IPS-20b (cell line): ENCODE measurements around the gene ESAM.

Experiments
- H3K27ac ChIP-seq: one replicate; pipeline ENCODE4 v1.5.1; 2013; ENCODE audit warnings: low read length
- H3K27me3 ChIP-seq: 2 replicates; pipeline ENCODE4 v1.6.1; 2013; ENCODE audit warnings: mild to moderate bottlenecking, low read length, inconsistent platforms; ENCODE audit not compliant: insufficient read depth
- H3K36me3 ChIP-seq: 2 replicates; pipeline ENCODE4 v1.6.1; 2013; ENCODE audit warnings: low read depth, mild to moderate bottlenecking, inconsistent platforms, low read length, moderate library complexity; ENCODE audit not compliant: insufficient read depth
- H3K4me1 ChIP-seq: 2 replicates; pipeline ENCODE4 v1.6.1; 2013; ENCODE audit warnings: mild to moderate bottlenecking, control low read depth, inconsistent platforms, low read length, moderate library complexity; ENCODE audit not compliant: insufficient read depth
- H3K4me3 ChIP-seq: 2 replicates; pipeline ENCODE4 v1.5.1; 2013; ENCODE audit warnings: mild to moderate bottlenecking, low read length, inconsistent platforms
- H3K9ac ChIP-seq: 2 replicates; pipeline ENCODE4 v1.6.1; 2013; ENCODE audit warnings: low read depth, mild to moderate bottlenecking, inconsistent platforms, low read length, moderate library complexity
- H3K9me3 ChIP-seq: 2 replicates; pipeline ENCODE4 v1.6.1; 2013; ENCODE audit warnings: mild to moderate bottlenecking, low read depth, low read length, inconsistent platforms; ENCODE audit not compliant: insufficient read depth

The ESAM gene

DNA sequence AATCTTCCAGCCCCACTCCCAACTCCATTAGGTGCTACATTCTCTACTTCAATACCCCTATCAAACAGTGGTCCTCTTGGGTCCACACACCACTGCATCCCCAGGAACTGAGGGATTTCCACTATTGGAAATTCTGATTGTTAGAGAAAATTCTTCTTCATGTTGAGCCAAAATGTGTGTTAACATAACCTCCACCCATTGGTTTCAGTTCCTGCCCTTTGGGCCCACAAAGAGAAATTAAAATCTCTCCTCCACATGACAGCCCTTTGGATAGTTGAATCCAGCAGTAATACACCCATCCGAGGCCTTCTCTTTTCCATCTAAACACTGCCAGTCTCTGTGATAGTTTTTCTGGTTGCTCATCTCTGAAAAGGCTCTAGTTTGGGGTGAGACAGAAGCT is 12.2 kb downstream of the ESAM start:
- Histone ChIP-seq H3K4me3 (no peak overlapping the region), H3K27ac (no peak overlapping the region), H3K9ac (no peak overlapping the region), H3K36me3 (no peaks in the 10 kb centered on the region), H3K27me3 (peaks cover 100% of the 10 kb centered on the region), H3K4me1 (peaks cover 10% of the 10 kb centered on the region; the same call in 1 of the 2 replicates), H3K9me3 (no peaks in the 10 kb centered on the region; the same call in 1 of the 2 replicates)

GRCh38 chr11:124748481-124749343 is 13.4 kb downstream of the ESAM start:
- Histone ChIP-seq H3K9ac (no peak overlapping the region), H3K27ac (no peak overlapping the region), H3K36me3 (no peaks in the 10 kb centered on the region), H3K27me3 (peaks cover 100% of the 10 kb centered on the region), H3K4me3 (no peak overlapping the region), H3K4me1 (peaks cover 10% of the 10 kb centered on the region; the same call in 1 of the 2 replicates), H3K9me3 (no peaks in the 10 kb centered on the region; the same call in 1 of the 2 replicates)

DNA sequence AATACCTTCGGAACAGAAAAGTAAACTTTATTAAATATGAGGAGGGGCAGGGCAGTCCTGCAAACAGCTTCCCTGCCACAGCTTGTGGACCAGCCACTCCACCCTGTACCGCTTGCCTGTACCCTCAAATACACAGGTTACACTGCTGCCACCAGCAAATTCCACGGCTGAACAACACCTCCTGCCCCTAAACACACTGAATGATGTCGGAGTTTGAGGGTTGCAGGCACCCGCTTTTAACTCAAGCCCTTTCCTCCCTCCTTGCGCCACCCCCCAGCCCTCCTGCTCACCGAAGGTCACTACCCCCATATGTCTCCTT is 14.0 kb downstream of the ESAM start:
- Histone ChIP-seq H3K27me3 (peaks cover 100% of the 10 kb centered on the region), H3K27ac (no peak overlapping the region), H3K4me1 (peaks cover 10% of the 10 kb centered on the region; the same call in 1 of the 2 replicates), H3K36me3 (no peaks in the 10 kb centered on the region), H3K4me3 (no peak overlapping the region), H3K9ac (no peak overlapping the region), H3K9me3 (no peaks in the 10 kb centered on the region; the same call in 1 of the 2 replicates)

DNA sequence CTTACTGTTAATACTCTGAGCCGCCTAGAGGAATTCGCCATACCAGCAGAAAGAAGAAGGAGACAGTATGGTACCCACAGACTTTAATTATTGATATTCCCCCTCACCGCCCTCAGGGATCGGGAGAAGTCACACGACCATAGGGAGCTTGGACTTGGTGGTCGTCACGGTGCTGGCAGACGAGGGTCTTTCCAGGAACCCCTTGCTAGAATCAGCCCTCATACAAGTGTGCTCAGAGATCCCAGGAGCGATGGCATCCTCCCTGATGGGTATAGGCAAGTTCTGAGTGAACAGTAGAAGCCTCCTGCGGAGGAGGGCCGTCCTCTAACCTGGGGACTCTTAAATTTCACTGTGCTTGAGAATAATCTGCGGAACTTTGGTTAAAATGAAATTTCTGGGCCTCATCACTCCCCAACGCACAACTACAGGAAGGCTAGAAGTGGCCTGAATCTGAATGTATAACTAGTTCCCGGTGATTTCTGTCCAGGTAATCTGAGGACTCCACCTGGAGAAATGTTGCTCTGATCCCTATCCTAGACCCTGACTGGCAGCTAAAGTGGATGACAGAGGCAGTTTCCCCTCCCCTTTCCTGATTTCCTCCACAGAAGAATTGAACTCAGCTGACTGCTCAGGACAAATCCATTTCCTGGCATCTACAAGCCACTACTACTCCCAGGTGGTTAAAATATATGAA is 14.5 kb downstream of the ESAM start:
- H3K27ac ChIP-seq = no peak overlapping the region
- H3K9me3 ChIP-seq = peaks cover 5% of the 10 kb centered on the region; the same call in 1 of the 2 replicates
- peaks cover 9% of the 10 kb centered on the region; the same call in 1 of the 2 replicates for H3K4me1 ChIP-seq
- H3K36me3 ChIP-seq = no peaks in the 10 kb centered on the region
- H3K27me3 ChIP-seq = peaks cover 100% of the 10 kb centered on the region
- H3K4me3 ChIP-seq = peak overlapping the region; percentile 75; the same call in 1 of the 2 replicates
- H3K9ac ChIP-seq = no peak overlapping the region

DNA sequence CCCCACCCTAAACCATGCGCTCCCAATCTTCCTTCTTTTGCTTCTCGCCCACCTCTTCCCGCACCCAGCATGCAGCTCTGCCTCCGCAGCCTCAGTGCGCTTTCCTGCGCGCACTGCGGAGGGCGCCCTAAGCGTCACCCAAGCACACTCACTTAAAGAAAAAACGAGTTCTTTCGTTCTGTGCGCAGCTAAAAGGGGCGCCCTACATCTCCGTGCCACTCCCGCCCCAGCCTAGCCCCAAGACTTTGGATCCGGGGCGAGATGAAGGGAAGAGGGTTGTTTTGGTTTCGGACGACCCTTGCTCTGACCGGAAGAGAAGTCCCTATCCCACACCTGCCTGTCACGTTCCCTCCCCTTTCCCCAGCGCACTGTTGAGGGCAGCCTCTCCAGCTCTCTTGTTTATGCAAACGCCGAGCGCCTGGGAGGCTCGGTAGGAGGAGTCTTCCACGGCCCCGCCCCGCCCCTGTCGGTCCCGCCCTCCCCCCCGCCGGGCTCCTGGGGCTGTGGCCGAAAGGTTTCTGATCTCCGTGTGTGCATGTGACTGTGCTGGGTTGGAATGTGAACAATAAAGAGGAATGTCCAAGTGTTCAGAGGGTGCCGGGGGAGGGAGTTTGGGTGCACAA is 15.4 kb downstream of the ESAM start:
- H3K4me1 ChIP-seq = peaks cover 6% of the 10 kb centered on the region; the same call in 1 of the 2 replicates
- H3K27me3 ChIP-seq = peaks cover 100% of the 10 kb centered on the region
- peak overlapping the region; percentile 75 for H3K4me3 ChIP-seq
- no peak overlapping the region for H3K27ac ChIP-seq
- no peak overlapping the region for H3K9ac ChIP-seq
- H3K9me3 ChIP-seq = peaks cover 5% of the 10 kb centered on the region; the same call in 1 of the 2 replicates
- H3K36me3 ChIP-seq = no peaks in the 10 kb centered on the region

DNA sequence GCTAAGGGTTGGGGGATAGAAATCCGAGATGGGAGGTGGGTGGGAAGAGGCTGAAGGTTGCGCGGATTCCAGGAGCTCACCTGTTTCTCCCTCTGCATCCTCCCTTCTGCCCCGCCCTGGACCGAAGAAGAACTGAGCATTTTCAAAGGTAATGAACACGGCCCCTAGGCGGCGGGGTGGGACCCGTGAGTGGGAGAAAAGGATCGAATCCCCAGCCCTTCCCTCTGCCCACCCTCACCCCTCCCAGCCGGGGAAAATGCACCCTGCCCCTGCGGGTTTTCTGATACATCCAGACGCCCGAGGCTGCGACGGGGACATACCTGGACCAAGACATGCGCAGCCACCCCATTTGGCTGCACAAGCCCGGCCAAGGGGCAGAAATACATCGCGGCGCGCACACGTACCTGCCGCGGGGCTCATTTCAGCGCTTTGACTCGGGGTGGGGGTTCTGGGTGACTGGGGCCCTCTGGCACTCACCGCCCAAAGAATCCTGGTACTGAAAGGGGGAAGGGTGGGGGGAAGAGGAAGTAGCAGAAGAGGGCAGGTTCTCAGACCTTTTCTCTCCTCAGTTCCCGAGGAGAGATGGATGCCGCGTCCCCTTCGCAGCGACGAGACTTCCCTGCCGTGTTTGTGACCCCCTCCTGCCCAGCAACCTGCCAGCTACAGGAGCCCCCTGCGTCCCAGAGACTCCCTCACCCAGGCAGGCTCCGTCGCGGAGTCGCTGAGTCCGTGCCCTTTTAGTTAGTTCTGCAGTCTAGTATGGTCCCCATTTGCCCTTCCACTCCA is 16.1 kb downstream of the ESAM start:
- peaks cover 100% of the 10 kb centered on the region for H3K27me3 ChIP-seq
- H3K27ac ChIP-seq = no peak overlapping the region
- H3K36me3 ChIP-seq = no peaks in the 10 kb centered on the region
- H3K9me3 ChIP-seq = peaks cover 5% of the 10 kb centered on the region; the same call in 1 of the 2 replicates
- H3K4me3 ChIP-seq = peak overlapping the region; percentile 75
- peaks cover 6% of the 10 kb centered on the region; the same call in 1 of the 2 replicates for H3K4me1 ChIP-seq
- H3K9ac ChIP-seq = no peak overlapping the region

GRCh38 chr11:124745270-124745834 is 16.7 kb downstream of the ESAM start:
- peak overlapping the region; percentile 75 for H3K4me3 ChIP-seq
- H3K9me3 ChIP-seq = peaks cover 5% of the 10 kb centered on the region; the same call in 1 of the 2 replicates
- H3K27me3 ChIP-seq = peaks cover 100% of the 10 kb centered on the region
- H3K4me1 ChIP-seq = peaks cover 6% of the 10 kb centered on the region; the same call in 1 of the 2 replicates
- no peak overlapping the region for H3K27ac ChIP-seq
- H3K9ac ChIP-seq = no peak overlapping the region
- no peaks in the 10 kb centered on the region for H3K36me3 ChIP-seq

DNA sequence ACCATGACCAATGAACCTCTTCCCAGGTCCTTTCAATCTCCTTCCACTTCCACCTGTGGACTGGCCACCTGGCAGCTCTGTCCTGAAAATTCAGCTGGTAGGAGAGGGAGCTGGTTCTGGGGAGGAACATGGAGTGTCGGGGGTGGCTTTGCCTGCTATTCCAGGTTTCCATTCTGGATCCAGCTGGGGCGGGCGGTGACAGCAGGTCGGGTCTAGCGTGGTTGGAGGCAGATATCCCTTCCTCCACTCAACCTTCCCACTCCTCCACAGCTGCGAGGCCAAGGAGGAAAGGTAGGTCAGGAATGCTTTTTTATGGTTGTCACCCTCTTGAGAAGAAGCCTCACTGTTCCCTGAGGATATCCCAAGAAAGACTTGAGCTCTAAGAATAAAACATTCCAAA is 19.0 kb downstream of the ESAM start:
- Histone ChIP-seq H3K27me3 (peaks cover 98% of the 10 kb centered on the region), H3K27ac (no peak overlapping the region), H3K9me3 (peaks cover 5% of the 10 kb centered on the region; the same call in 1 of the 2 replicates), H3K9ac (no peak overlapping the region), H3K4me3 (no peak overlapping the region), H3K36me3 (no peaks in the 10 kb centered on the region), H3K4me1 (peaks cover 6% of the 10 kb centered on the region; the same call in 1 of the 2 replicates)

GRCh38 chr11:124742555-124742954 is 19.5 kb downstream of the ESAM start:
- no peaks in the 10 kb centered on the region for H3K36me3 ChIP-seq
- peaks cover 6% of the 10 kb centered on the region; the same call in 1 of the 2 replicates for H3K4me1 ChIP-seq
- no peak overlapping the region for H3K9ac ChIP-seq
- no peak overlapping the region for H3K4me3 ChIP-seq
- H3K27me3 ChIP-seq = peaks cover 98% of the 10 kb centered on the region
- H3K9me3 ChIP-seq = peaks cover 5% of the 10 kb centered on the region; the same call in 1 of the 2 replicates
- H3K27ac ChIP-seq = no peak overlapping the region

GRCh38 chr11:124740277-124740882 is 21.7 kb downstream of the ESAM start:
- Histone ChIP-seq H3K4me1 (no peaks in the 10 kb centered on the region), H3K9me3 (peaks cover 5% of the 10 kb centered on the region; the same call in 1 of the 2 replicates), H3K4me3 (peak overlapping the region; percentile 74), H3K36me3 (no peaks in the 10 kb centered on the region), H3K27me3 (peaks cover 98% of the 10 kb centered on the region), H3K9ac (no peak overlapping the region), H3K27ac (no peak overlapping the region)
